HG03571 (cell line): Measurements from ENCODE around the gene LCE2A.

Source experiments
- ATAC-seq: cut with Tn5 transposase; IDR thresholded peaks from one replicate; pipeline ENCODE4 v1.9.1; 2021; ENCODE audit not compliant: unreplicated experiment

Gene LCE2A

DNA sequence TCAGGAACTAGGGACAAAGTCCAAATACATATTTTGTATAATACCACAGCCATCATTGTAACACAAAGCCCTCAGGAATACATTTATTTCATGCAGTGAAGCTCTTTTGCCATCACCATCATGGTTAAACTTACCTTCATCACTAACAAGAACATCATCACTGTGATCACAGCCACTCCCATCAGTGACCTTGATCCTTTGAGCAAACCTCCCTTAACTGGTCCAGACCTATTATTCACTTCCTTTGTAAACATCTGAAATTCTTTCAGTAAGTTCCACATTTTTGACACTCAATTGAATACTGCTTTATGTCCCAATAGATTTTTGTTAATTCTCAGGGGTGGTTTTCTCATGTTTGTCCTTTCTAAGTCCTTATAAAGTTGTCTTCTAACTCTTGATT lies 43.5 kb downstream of the LCE2A start:
- ATAC-seq, result no peak

DNA sequence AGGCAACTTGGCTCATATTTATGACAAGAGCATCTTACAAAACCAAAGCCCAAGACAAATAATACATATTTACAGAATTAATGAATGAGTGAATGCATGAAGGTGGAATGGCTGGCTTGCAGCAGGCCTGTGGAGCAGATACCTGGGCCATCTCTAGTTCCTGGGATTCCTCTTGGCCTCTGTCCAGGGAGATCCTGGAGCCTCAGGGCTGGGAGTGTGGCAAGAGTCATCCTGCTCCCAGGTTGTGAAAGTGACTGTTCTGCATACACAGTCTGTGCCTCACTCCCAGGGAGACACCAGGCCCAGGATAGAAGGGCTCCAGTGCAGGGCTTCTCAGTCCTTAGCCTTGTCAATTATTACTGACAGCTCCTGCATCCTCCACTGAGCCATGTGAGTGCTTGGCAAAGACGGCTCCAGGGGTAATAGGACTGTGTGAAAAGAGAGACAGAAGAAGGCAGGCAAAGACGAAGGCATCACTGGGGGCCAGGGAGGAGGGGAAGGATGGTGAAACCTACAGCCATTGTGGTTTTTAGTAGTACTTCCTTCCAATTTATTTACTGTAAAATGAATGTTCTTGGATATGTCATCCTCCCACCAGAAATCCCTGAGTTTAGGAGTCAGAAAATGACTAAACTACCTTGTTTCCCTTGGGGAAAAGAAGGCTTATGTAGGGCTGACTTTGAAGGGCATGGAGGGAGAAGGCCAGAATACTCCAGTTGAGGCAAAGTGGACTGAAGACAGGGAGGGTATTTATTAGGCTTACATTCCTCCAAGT lies 45.4 kb downstream of the LCE2A start:
- no peak for ATAC-seq

GRCh38 chr1:152745289-152745704 lies 47.2 kb downstream of the LCE2A start:
- no peak for ATAC-seq

DNA sequence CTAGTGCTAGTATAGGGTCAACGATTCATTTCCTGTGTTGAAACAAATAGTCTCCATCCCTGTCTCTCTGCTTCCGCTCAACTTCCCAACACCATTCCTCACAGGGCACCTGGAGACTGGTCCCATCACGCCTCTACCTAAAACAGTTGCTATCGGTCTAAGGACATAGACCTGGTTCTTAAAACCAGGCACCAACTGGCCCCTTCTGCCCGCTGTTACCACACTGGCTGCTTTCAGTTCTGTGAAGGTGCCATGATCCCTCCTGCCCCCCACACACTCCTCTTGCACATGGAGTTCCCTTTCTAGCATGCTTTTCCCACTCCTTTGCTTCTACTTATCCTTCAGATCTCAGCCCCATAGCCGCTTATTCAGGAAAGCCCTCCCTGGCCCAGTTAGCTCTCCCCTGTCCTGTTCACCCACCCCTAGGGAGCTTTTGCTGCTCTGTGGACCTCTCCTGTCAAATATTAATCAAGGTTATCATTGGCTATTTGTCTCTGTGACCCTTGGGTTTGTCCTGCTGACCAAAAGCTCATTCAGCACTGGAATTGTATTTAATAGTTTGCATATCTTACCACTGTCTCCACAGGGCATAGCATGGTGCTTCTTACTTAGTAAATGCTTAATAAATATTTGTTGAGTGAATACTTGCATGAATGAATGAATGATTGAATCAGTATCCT lies 47.8 kb downstream of the LCE2A start:
- no peak for ATAC-seq

DNA sequence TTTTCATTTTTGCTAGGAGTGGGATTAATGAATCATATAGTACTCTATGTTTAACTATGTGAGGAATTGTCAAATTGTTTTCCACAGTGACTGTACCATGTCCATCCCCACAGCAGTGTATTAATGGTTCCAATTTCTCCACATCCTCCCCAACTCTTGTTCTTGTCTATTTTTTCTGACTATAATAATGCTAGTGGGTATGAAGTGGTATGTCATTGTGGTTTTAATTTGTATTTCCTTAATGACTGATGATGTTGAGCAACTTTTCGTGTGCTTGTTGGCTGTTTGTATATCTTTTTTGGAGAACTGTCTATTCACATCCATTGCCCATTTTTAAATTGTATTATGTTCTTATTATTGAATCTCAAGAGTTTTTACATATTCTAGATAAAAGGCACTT lies 49.7 kb downstream of the LCE2A start:
- ATAC-seq, result no peak
